Measurements from ENCODE around the gene ELK4. TPM values are rescaled to one million over a fixed set of nuclear protein-coding genes. Genes with fewer than 3 reads are reported as not detected.
A peak's percentile ranks its signal among the peaks of the same experiment; 100 is the strongest.

ELK4 gene
- total and polyA plus RNA-seq, 2 of the 13 experiments (the other 11 are each of a cell fraction or from before 2014, with no cell fraction given): 8.3 to 13.1 TPM

DNA sequence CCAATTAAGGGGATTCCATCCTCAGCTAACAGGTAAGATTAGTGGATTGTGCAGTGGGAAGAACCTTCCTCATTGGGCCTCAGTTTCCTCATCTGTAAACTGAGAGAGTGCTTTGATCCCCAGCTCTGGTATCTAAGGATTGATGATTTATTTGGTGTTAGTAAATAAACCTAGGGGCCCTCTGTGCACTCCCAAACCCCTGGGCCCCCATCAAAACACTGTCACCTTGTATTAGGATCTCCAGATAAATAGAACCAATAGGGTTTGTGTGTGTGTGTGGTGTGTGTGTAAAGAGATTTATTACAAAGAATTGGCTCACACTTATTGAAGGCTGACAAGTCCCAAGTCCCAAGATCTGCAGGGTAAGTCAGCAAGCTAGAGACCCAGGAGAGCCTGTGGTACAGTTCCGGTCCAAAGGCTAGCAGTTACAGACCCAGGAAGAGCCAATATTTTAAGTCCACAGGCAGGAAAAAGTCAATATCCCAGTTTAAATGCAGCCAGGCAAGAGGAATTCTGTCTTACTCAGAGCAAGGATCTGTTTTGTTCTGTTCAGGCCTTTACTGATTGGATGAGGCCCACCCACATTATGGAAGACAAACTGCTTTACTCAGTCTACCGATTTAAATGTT is 11.0 kb upstream of the ELK4 start (continued):
- TF ChIP-seq, protein P1, sequence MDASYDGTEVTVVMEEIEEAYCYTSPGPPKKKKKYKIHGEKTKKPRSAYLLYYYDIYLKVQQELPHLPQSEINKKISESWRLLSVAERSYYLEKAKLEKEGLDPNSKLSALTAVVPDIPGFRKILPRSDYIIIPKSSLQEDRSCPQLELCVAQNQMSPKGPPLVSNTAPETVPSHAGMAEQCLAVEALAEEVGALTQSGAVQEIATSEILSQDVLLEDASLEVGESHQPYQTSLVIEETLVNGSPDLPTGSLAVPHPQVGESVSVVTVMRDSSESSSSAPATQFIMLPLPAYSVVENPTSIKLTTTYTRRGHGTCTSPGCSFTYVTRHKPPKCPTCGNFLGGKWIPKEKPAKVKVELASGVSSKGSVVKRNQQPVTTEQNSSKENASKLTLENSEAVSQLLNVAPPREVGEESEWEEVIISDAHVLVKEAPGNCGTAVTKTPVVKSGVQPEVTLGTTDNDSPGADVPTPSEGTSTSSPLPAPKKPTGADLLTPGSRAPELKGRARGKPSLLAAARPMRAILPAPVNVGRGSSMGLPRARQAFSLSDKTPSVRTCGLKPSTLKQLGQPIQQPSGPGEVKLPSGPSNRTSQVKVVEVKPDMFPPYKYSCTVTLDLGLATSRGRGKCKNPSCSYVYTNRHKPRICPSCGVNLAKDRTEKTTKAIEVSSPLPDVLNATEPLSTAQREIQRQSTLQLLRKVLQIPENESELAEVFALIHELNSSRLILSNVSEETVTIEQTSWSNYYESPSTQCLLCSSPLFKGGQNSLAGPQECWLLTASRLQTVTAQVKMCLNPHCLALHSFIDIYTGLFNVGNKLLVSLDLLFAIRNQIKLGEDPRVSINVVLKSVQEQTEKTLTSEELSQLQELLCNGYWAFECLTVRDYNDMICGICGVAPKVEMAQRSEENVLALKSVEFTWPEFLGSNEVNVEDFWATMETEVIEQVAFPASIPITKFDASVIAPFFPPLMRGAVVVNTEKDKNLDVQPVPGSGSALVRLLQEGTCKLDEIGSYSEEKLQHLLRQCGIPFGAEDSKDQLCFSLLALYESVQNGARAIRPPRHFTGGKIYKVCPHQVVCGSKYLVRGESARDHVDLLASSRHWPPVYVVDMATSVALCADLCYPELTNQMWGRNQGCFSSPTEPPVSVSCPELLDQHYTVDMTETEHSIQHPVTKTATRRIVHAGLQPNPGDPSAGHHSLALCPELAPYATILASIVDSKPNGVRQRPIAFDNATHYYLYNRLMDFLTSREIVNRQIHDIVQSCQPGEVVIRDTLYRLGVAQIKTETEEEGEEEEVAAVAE (CRISPR knock-in tag; IDR thresholded peaks at IDR 0.05; ENCODE audit: borderline replicate concordance): no peak
- TF ChIP-seq ZNF558 (CRISPR knock-in tag; IDR thresholded peaks at IDR 0.05; ENCODE audit: borderline replicate concordance) (no peak), LCORL (IDR thresholded peaks at IDR 0.05) (no peak), LCORL (CRISPR knock-in tag; IDR thresholded peaks at IDR 0.05) (peak; percentile 46; the same call in 1 of the 2 replicates), ZBTB7A (CRISPR knock-in tag; IDR thresholded peaks at IDR 0.05) (no peak), ZMYM2 (CRISPR knock-in tag; IDR thresholded peaks at IDR 0.05) (0 out of 2 replicates have a peak, but pooled peaks have one; percentile 33), ZNF510 (CRISPR knock-in tag; IDR thresholded peaks at IDR 0.05; ENCODE audit: low read depth) (no peak), KLF15 (CRISPR knock-in tag; IDR thresholded peaks at IDR 0.05; ENCODE audit: borderline replicate concordance) (no peak), TBX3 (IDR thresholded peaks at IDR 0.05; ENCODE audit: borderline replicate concordance) (peak; percentile 11; the same call in 1 of the 2 replicates), SNAPC2 (CRISPR knock-in tag; IDR thresholded peaks at IDR 0.05) (0 out of 2 replicates have a peak, but pooled peaks have one; percentile 29), ZFX (CRISPR knock-in tag; IDR thresholded peaks at IDR 0.05; ENCODE audit: low read depth) (peak; percentile 32; the same call in 1 of the 2 replicates), ZNF644 (CRISPR knock-in tag; IDR thresholded peaks at IDR 0.05; ENCODE audit: low read depth) (no peak), TBX2 (CRISPR knock-in tag; IDR thresholded peaks at IDR 0.05; ENCODE audit: borderline replicate concordance) (peak; percentile 32), TAF15 (IDR thresholded peaks at IDR 0.05; ENCODE audit: low read depth, low read length, poor library complexity, severe bottlenecking) (no peak), HOXA3 (CRISPR knock-in tag; IDR thresholded peaks at IDR 0.05) (peak; percentile 20; the same call in 1 of the 2 replicates), NPAS2 (CRISPR knock-in tag; IDR thresholded peaks at IDR 0.05; ENCODE audit: borderline replicate concordance) (no peak), ZNF883 (CRISPR knock-in tag; IDR thresholded peaks at IDR 0.05; ENCODE audit: not compliant biosample characterization) (no peak), HOXA9 (CRISPR knock-in tag; IDR thresholded peaks at IDR 0.05; ENCODE audit: borderline replicate concordance) (no peak)
- TF ChIP-seq, protein P2, sequence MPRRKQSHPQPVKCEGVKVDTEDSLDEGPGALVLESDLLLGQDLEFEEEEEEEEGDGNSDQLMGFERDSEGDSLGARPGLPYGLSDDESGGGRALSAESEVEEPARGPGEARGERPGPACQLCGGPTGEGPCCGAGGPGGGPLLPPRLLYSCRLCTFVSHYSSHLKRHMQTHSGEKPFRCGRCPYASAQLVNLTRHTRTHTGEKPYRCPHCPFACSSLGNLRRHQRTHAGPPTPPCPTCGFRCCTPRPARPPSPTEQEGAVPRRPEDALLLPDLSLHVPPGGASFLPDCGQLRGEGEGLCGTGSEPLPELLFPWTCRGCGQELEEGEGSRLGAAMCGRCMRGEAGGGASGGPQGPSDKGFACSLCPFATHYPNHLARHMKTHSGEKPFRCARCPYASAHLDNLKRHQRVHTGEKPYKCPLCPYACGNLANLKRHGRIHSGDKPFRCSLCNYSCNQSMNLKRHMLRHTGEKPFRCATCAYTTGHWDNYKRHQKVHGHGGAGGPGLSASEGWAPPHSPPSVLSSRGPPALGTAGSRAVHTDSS (CRISPR knock-in tag; conservative IDR thresholded peaks at IDR 0.05): no peak
- TF ChIP-seq, protein P3, sequence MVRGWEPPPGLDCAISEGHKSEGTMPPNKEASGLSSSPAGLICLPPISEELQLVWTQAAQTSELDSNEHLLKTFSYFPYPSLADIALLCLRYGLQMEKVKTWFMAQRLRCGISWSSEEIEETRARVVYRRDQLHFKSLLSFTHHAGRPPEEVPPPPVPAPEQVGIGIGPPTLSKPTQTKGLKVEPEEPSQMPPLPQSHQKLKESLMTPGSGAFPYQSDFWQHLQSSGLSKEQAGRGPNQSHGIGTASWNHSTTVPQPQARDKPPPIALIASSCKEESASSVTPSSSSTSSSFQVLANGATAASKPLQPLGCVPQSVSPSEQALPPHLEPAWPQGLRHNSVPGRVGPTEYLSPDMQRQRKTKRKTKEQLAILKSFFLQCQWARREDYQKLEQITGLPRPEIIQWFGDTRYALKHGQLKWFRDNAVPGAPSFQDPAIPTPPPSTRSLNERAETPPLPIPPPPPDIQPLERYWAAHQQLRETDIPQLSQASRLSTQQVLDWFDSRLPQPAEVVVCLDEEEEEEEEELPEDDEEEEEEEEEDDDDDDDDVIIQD (CRISPR knock-in tag; IDR thresholded peaks at IDR 0.05; ENCODE audit: low read depth): no peak
- TF ChIP-seq, protein P4, sequence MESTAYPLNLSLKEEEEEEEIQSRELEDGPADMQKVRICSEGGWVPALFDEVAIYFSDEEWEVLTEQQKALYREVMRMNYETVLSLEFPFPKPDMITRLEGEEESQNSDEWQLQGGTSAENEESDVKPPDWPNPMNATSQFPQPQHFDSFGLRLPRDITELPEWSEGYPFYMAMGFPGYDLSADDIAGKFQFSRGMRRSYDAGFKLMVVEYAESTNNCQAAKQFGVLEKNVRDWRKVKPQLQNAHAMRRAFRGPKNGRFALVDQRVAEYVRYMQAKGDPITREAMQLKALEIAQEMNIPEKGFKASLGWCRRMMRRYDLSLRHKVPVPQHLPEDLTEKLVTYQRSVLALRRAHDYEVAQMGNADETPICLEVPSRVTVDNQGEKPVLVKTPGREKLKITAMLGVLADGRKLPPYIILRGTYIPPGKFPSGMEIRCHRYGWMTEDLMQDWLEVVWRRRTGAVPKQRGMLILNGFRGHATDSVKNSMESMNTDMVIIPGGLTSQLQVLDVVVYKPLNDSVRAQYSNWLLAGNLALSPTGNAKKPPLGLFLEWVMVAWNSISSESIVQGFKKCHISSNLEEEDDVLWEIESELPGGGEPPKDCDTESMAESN (CRISPR knock-in tag; conservative IDR thresholded peaks at IDR 0.05): no peak
